ENCODE measurements around the gene KIF22.
"Not testable (repeated sequence)": the region's sequence is repeated elsewhere in the genome, so short reads cannot be mapped to it uniquely, and the experiment has no call there.

The KIF22 gene

GRCh38 chr16:29770250-29770929, 20.2 kb upstream of the KIF22 start:
- Histone ChIP-seq H3K9me3 (ENCODE audit: control insufficient read depth, insufficient read depth, low read length) (no peaks in the 10 kb centered on the region), H3K27me3 (ENCODE audit: control insufficient read depth, insufficient read depth, low read length) (no peaks in the 10 kb centered on the region), H3K36me3 (ENCODE audit: control insufficient read depth, insufficient read depth, low read length) (no peaks in the 10 kb centered on the region), H3K9ac (ENCODE audit: low read depth, low read length) (no peak overlapping the region), H3K4me3 (ENCODE audit: low read depth, low read length) (no peak overlapping the region), H3K4me1 (ENCODE audit: control insufficient read depth, insufficient read depth, low read length) (no peaks in the 10 kb centered on the region)

DNA sequence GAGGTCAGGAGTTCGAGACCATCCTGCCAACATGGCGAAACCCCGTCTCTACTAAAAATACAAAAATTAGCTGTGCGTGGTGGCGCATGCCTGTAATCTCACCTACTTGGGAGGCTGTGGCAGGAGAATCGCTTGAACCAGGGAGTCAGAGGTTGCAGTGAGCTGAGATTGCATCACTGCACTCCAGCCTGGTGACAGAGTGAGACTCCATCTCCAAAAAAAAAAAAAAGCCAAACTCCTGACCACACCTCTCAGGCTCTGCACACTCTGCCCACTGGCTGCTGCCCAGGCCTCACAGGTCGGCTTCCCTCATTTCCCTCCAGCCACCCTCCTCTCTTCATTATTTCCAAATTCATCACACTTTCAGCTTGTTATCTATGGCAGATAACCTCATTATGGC, 18.2 kb upstream of the KIF22 start:
- H3K36me3 ChIP-seq (ENCODE audit: control insufficient read depth, insufficient read depth, low read length); H3K4me1 ChIP-seq (ENCODE audit: control insufficient read depth, insufficient read depth, low read length); H3K4me3 ChIP-seq (ENCODE audit: low read depth, low read length); H3K9me3 ChIP-seq (ENCODE audit: control insufficient read depth, insufficient read depth, low read length); H3K27me3 ChIP-seq (ENCODE audit: control insufficient read depth, insufficient read depth, low read length); H3K9ac ChIP-seq (ENCODE audit: low read depth, low read length): not testable (repeated sequence)

DNA sequence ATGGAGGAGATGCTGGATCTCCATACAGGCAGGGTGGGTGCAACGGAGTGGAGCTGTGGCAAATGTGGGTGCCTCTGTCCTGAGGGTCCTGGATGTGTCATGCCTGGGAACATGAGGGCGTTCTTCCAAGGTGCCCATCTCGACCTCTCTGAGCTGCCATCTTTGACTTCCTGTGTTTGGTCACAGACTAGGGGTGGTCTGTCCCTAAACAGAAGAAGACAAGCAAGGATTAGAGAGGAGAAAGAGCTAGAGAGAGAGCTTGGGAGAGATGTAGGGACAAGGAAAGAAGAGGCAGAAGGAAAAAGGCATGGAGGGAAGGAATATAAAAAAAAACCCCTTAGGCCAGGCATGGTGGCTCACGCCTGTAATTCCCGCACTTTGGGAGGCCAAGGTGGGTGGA, 15.8 kb upstream of the KIF22 start:
- no peaks in the 10 kb centered on the region for H3K9me3 ChIP-seq (ENCODE audit: control insufficient read depth, insufficient read depth, low read length)
- H3K36me3 ChIP-seq (ENCODE audit: control insufficient read depth, insufficient read depth, low read length), result no peaks in the 10 kb centered on the region
- peaks cover 2% of the 10 kb centered on the region for H3K4me1 ChIP-seq (ENCODE audit: control insufficient read depth, insufficient read depth, low read length)
- peaks cover 6% of the 10 kb centered on the region for H3K27me3 ChIP-seq (ENCODE audit: control insufficient read depth, insufficient read depth, low read length)
- H3K4me3 ChIP-seq (ENCODE audit: low read depth, low read length), result no peak overlapping the region
- H3K9ac ChIP-seq (ENCODE audit: low read depth, low read length), result no peak overlapping the region

DNA sequence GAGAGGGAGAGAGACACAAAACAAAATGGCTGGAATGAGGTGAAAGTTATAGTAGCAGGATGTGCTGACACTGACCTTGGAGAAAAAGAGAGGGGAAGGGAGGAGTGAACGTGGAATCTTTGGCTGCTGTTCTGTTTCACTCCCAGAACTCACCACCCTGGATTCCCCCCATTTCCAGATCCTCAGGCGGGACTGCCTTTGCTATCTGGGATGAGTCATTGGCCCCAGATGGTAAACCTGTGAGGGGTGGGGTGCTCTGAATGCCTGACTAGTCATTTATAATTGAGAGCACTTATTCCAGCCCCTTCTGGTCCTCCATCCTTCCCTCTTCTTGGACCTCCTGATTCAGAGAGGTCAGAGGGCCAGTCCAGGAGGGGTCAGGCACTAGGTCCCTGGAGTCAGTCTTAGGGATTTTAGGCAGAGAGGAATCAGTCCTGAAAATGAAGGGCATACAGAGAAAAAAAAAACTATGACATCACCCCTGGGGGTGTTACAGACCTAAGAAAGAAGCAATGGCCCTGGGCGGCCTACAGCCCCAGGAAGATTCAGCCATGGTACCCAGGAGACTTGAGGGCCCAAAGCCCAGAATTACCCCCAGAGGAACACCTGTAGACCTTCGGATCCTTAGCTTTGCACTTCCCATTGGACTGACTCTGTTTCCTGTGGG, 14.7 kb upstream of the KIF22 start:
- peaks cover 2% of the 10 kb centered on the region for H3K4me1 ChIP-seq (ENCODE audit: control insufficient read depth, insufficient read depth, low read length)
- H3K9ac ChIP-seq (ENCODE audit: low read depth, low read length), result no peak overlapping the region
- no peak overlapping the region for H3K4me3 ChIP-seq (ENCODE audit: low read depth, low read length)
- no peaks in the 10 kb centered on the region for H3K9me3 ChIP-seq (ENCODE audit: control insufficient read depth, insufficient read depth, low read length)
- peaks cover 8% of the 10 kb centered on the region for H3K27me3 ChIP-seq (ENCODE audit: control insufficient read depth, insufficient read depth, low read length)
- no peaks in the 10 kb centered on the region for H3K36me3 ChIP-seq (ENCODE audit: control insufficient read depth, insufficient read depth, low read length)

- H3K9me3 ChIP-seq (ENCODE audit: control insufficient read depth, insufficient read depth, low read length), result no peaks in the 10 kb centered on the region
- peaks cover 17% of the 10 kb centered on the region for H3K27me3 ChIP-seq (ENCODE audit: control insufficient read depth, insufficient read depth, low read length)
- H3K4me1 ChIP-seq (ENCODE audit: control insufficient read depth, insufficient read depth, low read length), result peaks cover 2% of the 10 kb centered on the region
- no peaks in the 10 kb centered on the region for H3K36me3 ChIP-seq (ENCODE audit: control insufficient read depth, insufficient read depth, low read length)
- H3K4me3 ChIP-seq (ENCODE audit: low read depth, low read length), result no peak within 1 kb of the TSS
- H3K9ac ChIP-seq (ENCODE audit: low read depth, low read length), result no peak within 1 kb of the TSS
Measured at GRCh38 chr16:29777576-29778350, 12.8 kb upstream of the KIF22 start, which contains the start of gene ZG16. Gene ZG16, plus strand, starts transcription at chr16:29778256. Its CDS starts 1,011 bp downstream, at chr16:29779267.

GRCh38 chr16:29779474-29779873, 11.1 kb upstream of the KIF22 start:
- Histone ChIP-seq H3K27me3 (ENCODE audit: control insufficient read depth, insufficient read depth, low read length) (peaks cover 17% of the 10 kb centered on the region), H3K9ac (ENCODE audit: low read depth, low read length) (no peak overlapping the region), H3K36me3 (ENCODE audit: control insufficient read depth, insufficient read depth, low read length) (no peaks in the 10 kb centered on the region), H3K4me1 (ENCODE audit: control insufficient read depth, insufficient read depth, low read length) (peaks cover 2% of the 10 kb centered on the region), H3K9me3 (ENCODE audit: control insufficient read depth, insufficient read depth, low read length) (no peaks in the 10 kb centered on the region), H3K4me3 (ENCODE audit: low read depth, low read length) (no peak overlapping the region)

GRCh38 chr16:29783094-29783953, 7.2 kb upstream of the KIF22 start:
- H3K9me3 ChIP-seq (ENCODE audit: control insufficient read depth, insufficient read depth, low read length); H3K9ac ChIP-seq (ENCODE audit: low read depth, low read length); H3K36me3 ChIP-seq (ENCODE audit: control insufficient read depth, insufficient read depth, low read length); H3K4me3 ChIP-seq (ENCODE audit: low read depth, low read length); H3K4me1 ChIP-seq (ENCODE audit: control insufficient read depth, insufficient read depth, low read length): not testable (repeated sequence)
- peaks cover 20% of the 10 kb centered on the region for H3K27me3 ChIP-seq (ENCODE audit: control insufficient read depth, insufficient read depth, low read length)

GRCh38 chr16:29784157-29784556, 6.4 kb upstream of the KIF22 start:
- Histone ChIP-seq H3K4me1 (ENCODE audit: control insufficient read depth, insufficient read depth, low read length) (no peaks in the 10 kb centered on the region), H3K4me3 (ENCODE audit: low read depth, low read length) (no peak overlapping the region)

GRCh38 chr16:29784901-29785500, 5.5 kb upstream of the KIF22 start:
- peaks cover 2% of the 10 kb centered on the region for H3K4me1 ChIP-seq (ENCODE audit: control insufficient read depth, insufficient read depth, low read length)
- H3K4me3 ChIP-seq (ENCODE audit: low read depth, low read length), result peak overlapping the region; percentile 64
- no peak overlapping the region for H3K9ac ChIP-seq (ENCODE audit: low read depth, low read length)
- no peaks in the 10 kb centered on the region for H3K9me3 ChIP-seq (ENCODE audit: control insufficient read depth, insufficient read depth, low read length)
- H3K27me3 ChIP-seq (ENCODE audit: control insufficient read depth, insufficient read depth, low read length), result peaks cover 12% of the 10 kb centered on the region
- no peaks in the 10 kb centered on the region for H3K36me3 ChIP-seq (ENCODE audit: control insufficient read depth, insufficient read depth, low read length)

More at GRCh38 chr16:29784157-29784556, 6.4 kb upstream of the KIF22 start:
- Histone ChIP-seq H3K9ac (ENCODE audit: low read depth, low read length) (no peak overlapping the region), H3K27me3 (ENCODE audit: control insufficient read depth, insufficient read depth, low read length) (peaks cover 15% of the 10 kb centered on the region), H3K36me3 (ENCODE audit: control insufficient read depth, insufficient read depth, low read length) (no peaks in the 10 kb centered on the region), H3K9me3 (ENCODE audit: control insufficient read depth, insufficient read depth, low read length) (no peaks in the 10 kb centered on the region)

- not testable (repeated sequence) for H3K4me3 ChIP-seq (ENCODE audit: low read depth, low read length); H3K4me1 ChIP-seq (ENCODE audit: control insufficient read depth, insufficient read depth, low read length); H3K36me3 ChIP-seq (ENCODE audit: control insufficient read depth, insufficient read depth, low read length); H3K27me3 ChIP-seq (ENCODE audit: control insufficient read depth, insufficient read depth, low read length); H3K9ac ChIP-seq (ENCODE audit: low read depth, low read length); H3K9me3 ChIP-seq (ENCODE audit: control insufficient read depth, insufficient read depth, low read length)
Measured at GRCh38 chr16:29787155-29787554, 3.4 kb upstream of the KIF22 start.

DNA sequence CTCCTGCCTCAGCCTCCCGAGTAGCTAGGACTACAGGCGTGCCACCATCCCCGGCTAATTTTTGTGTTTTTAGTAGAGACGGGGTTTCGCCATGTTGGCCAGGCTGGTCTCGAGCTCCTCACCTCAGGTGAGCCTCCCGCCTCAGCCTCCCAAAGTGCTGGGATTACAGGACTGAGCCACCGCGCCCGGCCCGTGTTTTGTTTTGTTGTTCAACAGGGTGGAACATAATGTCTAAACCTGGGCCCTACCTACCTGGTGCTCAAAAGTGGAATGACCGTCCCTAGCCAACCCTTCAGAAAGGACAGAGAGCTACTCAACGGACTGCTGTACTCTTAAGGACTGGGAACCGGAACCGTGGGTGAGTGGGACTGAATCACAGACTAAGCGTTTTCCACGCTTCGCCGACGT, 772 bp upstream of the KIF22 start:
- H3K9me3 ChIP-seq (ENCODE audit: control insufficient read depth, insufficient read depth, low read length), result no peaks in the 10 kb centered on the region
- peaks cover 5% of the 10 kb centered on the region for H3K36me3 ChIP-seq (ENCODE audit: control insufficient read depth, insufficient read depth, low read length)
- H3K4me3 ChIP-seq (ENCODE audit: low read depth, low read length), result peak overlapping the region; percentile 94
- peaks cover 11% of the 10 kb centered on the region for H3K4me1 ChIP-seq (ENCODE audit: control insufficient read depth, insufficient read depth, low read length)
- H3K27me3 ChIP-seq (ENCODE audit: control insufficient read depth, insufficient read depth, low read length), result peaks cover 3% of the 10 kb centered on the region
- H3K9ac ChIP-seq (ENCODE audit: low read depth, low read length), result peak overlapping the region; percentile 99
